Measurements from ENCODE around the gene NUDT6. TPM values are rescaled to one million over a fixed set of nuclear protein-coding genes. Genes with fewer than 3 reads are reported as not detected.

Gene NUDT6
- total RNA-seq, 1 experiment from 2014 or later = 4.0 TPM

GRCh38 chr4:122901247-122902010, 21.0 kb downstream of the NUDT6 start:
- no peak overlapping the region for H4K5ac ChIP-seq (ENCODE audit: insufficient read length, low read depth, low read length)
- no peak overlapping the region for H3K18ac ChIP-seq (ENCODE audit: insufficient read length, low read depth, low read length)
- Mint-ChIP-seq H3K4me1 (peaks cover 27 to 43% of the 10 kb centered on the region in 2 experiments), H3K27me3 (ENCODE audit: low read depth) (no peaks in the 10 kb centered on the region), H3K9me3 (peaks cover 0 to 3% of the 10 kb centered on the region in 2 experiments; a peak in 2 of 5 replicates), H3K36me3 (ENCODE audit: insufficient read depth in 1 of 3, low read depth in 3 of 3) (peaks cover 10 to 26% (median 21%) of the 10 kb centered on the region in 3 experiments), H3K27ac (peak overlapping the region in 2 of 3 experiments; percentile 53 to 79; a peak in 2 of 7 replicates), H3K4me3 (no peak overlapping the region)
- no peak overlapping the region for H2AK5ac ChIP-seq (ENCODE audit: insufficient read length, low read length)
- TF ChIP-seq CTCF (conservative IDR thresholded peaks at IDR 0.05) = no peak
- H3K23ac ChIP-seq (ENCODE audit: insufficient read length, low read depth, low read length) = no peak overlapping the region
- no peak overlapping the region for H3K9ac ChIP-seq (ENCODE audit: extremely low read depth, insufficient read length, low read length)
- no peak overlapping the region for H4K8ac ChIP-seq (replicated peaks; ENCODE audit: insufficient read length, low read depth, low read length)
- no peak overlapping the region for H3K27ac ChIP-seq (ENCODE audit: insufficient read length, low read depth, low read length)
- H2BK15ac ChIP-seq (ENCODE audit: low read depth, low read length) = no peak overlapping the region
- no peak overlapping the region for H3K4me2 ChIP-seq (ENCODE audit: insufficient read depth, insufficient read length, low read length)
- H3T11ph ChIP-seq (ENCODE audit: low read length) = no peak overlapping the region
- H3K9me3 ChIP-seq (ENCODE audit: control insufficient read depth, low read depth, low read length) = no peaks in the 10 kb centered on the region
- WGBS (ENCODE audit: extremely low coverage, insufficient read length, low lambda C conversion rate) = no CpG with 5 or more reads among the region's 2 CpGs
- no peaks in the 10 kb centered on the region for H3K79me2 ChIP-seq (ENCODE audit: insufficient read depth, low read length)
- H2BK20ac ChIP-seq (ENCODE audit: low read depth, low read length, poor library complexity, severe bottlenecking) = no peak overlapping the region
- H2AFZ ChIP-seq (ENCODE audit: low read length) = no peak overlapping the region
- H2BK120ac ChIP-seq (ENCODE audit: low read depth, low read length, poor library complexity, severe bottlenecking) = no peak overlapping the region
- no peak overlapping the region for H4K91ac ChIP-seq (ENCODE audit: insufficient read length, low read depth, low read length)
- H2BK12ac ChIP-seq (ENCODE audit: insufficient read length, low read depth, low read length) = no peak overlapping the region
- no peaks in the 10 kb centered on the region for H4K20me1 ChIP-seq (ENCODE audit: control insufficient read depth, insufficient read depth, insufficient read length)
- no peak overlapping the region for H2BK5ac ChIP-seq (ENCODE audit: insufficient read length, low read length)
- DNase-seq = no peak
- no peaks in the 10 kb centered on the region for H3K79me1 ChIP-seq (ENCODE audit: insufficient read depth, low read depth, low read length, poor library complexity, severe bottlenecking)
- no peaks in the 10 kb centered on the region for H3K23me2 ChIP-seq (ENCODE audit: insufficient read length, low read depth, low read length, poor library complexity, severe bottlenecking)
- no peak overlapping the region for H3K56ac ChIP-seq (ENCODE audit: insufficient read length, low read depth, low read length)
- H3K4me1 ChIP-seq (ENCODE audit: insufficient read depth, low read length) = no peaks in the 10 kb centered on the region; the same call in 1 of the 2 replicates
- H3K14ac ChIP-seq (ENCODE audit: insufficient read depth, low read length) = no peak overlapping the region
- H3K4ac ChIP-seq (ENCODE audit: low read depth, low read length) = no peak overlapping the region
- H3K27me3 ChIP-seq (ENCODE audit: insufficient read depth, low read length) = no peaks in the 10 kb centered on the region
